RPMI7951 (cell line): ENCODE data around the gene FIBCD1. TPM values are rescaled to one million over a fixed set of nuclear protein-coding genes. Genes with fewer than 3 reads are reported as not detected.

Experiments
- DNase-seq: peaks from one replicate; pipeline ENCODE4 v3.0.0-alpha.2; 2012; ENCODE audit warnings: low read depth
- total RNA-seq: library from RNA; depleted of rRNA; stranded (reverse); fragments of >200 nt; shearing (Covaris generic); gene quantifications from 2 replicates; pipeline ENCODE4 v1.2.3, GENCODE V29; 2014

Gene FIBCD1
- total RNA-seq, 1 experiment from 2014 or later: 16.9 TPM

- peak; percentile 90 for DNase-seq
These were observed 2.5 kb downstream of the FIBCD1 start for GRCh38 chr9:130936285-130937117.

- DNase-seq: peak; percentile 21
These were observed 3.3 kb downstream of the FIBCD1 start for GRCh38 chr9:130935648-130936271.

GRCh38 chr9:130934702-130935647 is 4.1 kb downstream of the FIBCD1 start:
- DNase-seq: peak; percentile 74

- no peak for DNase-seq
These were observed 4.8 kb downstream of the FIBCD1 start for GRCh38 chr9:130934246-130934645.

- peak; percentile 79 for DNase-seq
These were observed 5.7 kb downstream of the FIBCD1 start for GRCh38 chr9:130933114-130934046.

- DNase-seq: peak; percentile 64
These were observed 6.6 kb downstream of the FIBCD1 start for GRCh38 chr9:130932255-130933079.

- no peak for DNase-seq
These were observed 7.4 kb downstream of the FIBCD1 start for GRCh38 chr9:130931508-130932254.

GRCh38 chr9:130930804-130931349 is 8.2 kb downstream of the FIBCD1 start:
- DNase-seq: no peak

GRCh38 chr9:130930132-130930803 is 8.8 kb downstream of the FIBCD1 start:
- DNase-seq: no peak

GRCh38 chr9:130929571-130930038 is 9.4 kb downstream of the FIBCD1 start:
- DNase-seq: no peak

- DNase-seq: peak; percentile 85
These were observed 10.8 kb downstream of the FIBCD1 start for GRCh38 chr9:130927995-130928900.

- DNase-seq: peak; percentile 67
These were observed 11.7 kb downstream of the FIBCD1 start for GRCh38 chr9:130927338-130927737.

- no peak for DNase-seq
These were observed 13.9 kb downstream of the FIBCD1 start for GRCh38 chr9:130925050-130925678.

- DNase-seq: no peak
These were observed 14.6 kb downstream of the FIBCD1 start for GRCh38 chr9:130924448-130924788.

GRCh38 chr9:130923611-130924447 is 15.2 kb downstream of the FIBCD1 start:
- no peak for DNase-seq
